IMR-90 (cell line): Measurements from ENCODE around the gene TRAF3IP1.

Experiments used
- BHLHE40 ChIP-seq: fragments of 150-350 bp; IDR thresholded peaks from 2 replicates; pipeline ENCODE4 v1.6.1; 2016; ENCODE audit warnings: mild to moderate bottlenecking, low read depth, low read length
- MAFK ChIP-seq: IDR thresholded peaks from 2 replicates; pipeline ENCODE4 v1.6.1; 2012; ENCODE audit warnings: low read depth, low read length, improper control_type of control experiment
- POLR2A ChIP-seq: IDR thresholded peaks from 2 replicates; pipeline ENCODE4 v1.6.1; 2012; ENCODE audit warnings: mild to moderate bottlenecking, low read depth, low read length
- RAD21 ChIP-seq: IDR thresholded peaks from 2 replicates; pipeline ENCODE4 v1.6.1; 2012; ENCODE audit warnings: low read length, improper control_type of control experiment
- RFX5 ChIP-seq: IDR thresholded peaks from 2 replicates; pipeline ENCODE4 v1.8.0; 2012; ENCODE audit warnings: low read depth, mild to moderate bottlenecking, low read length, moderate library complexity
- SMC3 ChIP-seq: fragments of 150-350 bp; IDR thresholded peaks from 2 replicates; pipeline ENCODE4 v1.6.1; 2016; ENCODE audit warnings: low read depth, mild to moderate bottlenecking, antibody characterized with exemption, low read length, moderate library complexity
- USF2 ChIP-seq: fragments of 150-350 bp; IDR thresholded peaks from 2 replicates; pipeline ENCODE4 v1.6.1; 2017; ENCODE audit warnings: mild to moderate bottlenecking, antibody characterized with exemption, low read length, low read depth
- TF ChIP-seq, protein P1 (sequence below): conservative IDR thresholded peaks from 2 replicates; pipeline ENCODE4 v1.5.1; 2012; ENCODE audit warnings: mild to moderate bottlenecking, low read depth, low read length, improper control_type of control experiment

GRCh38 chr2:238421695-238422035 is 101.3 kb downstream of the TRAF3IP1 start:
- TF ChIP-seq, protein P1, sequence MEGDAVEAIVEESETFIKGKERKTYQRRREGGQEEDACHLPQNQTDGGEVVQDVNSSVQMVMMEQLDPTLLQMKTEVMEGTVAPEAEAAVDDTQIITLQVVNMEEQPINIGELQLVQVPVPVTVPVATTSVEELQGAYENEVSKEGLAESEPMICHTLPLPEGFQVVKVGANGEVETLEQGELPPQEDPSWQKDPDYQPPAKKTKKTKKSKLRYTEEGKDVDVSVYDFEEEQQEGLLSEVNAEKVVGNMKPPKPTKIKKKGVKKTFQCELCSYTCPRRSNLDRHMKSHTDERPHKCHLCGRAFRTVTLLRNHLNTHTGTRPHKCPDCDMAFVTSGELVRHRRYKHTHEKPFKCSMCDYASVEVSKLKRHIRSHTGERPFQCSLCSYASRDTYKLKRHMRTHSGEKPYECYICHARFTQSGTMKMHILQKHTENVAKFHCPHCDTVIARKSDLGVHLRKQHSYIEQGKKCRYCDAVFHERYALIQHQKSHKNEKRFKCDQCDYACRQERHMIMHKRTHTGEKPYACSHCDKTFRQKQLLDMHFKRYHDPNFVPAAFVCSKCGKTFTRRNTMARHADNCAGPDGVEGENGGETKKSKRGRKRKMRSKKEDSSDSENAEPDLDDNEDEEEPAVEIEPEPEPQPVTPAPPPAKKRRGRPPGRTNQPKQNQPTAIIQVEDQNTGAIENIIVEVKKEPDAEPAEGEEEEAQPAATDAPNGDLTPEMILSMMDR: no peak
- TF ChIP-seq SMC3: no peak
- TF ChIP-seq POLR2A: no peak
- no peak for TF ChIP-seq RAD21
- no peak for TF ChIP-seq BHLHE40
- no peak for TF ChIP-seq MAFK
- TF ChIP-seq RFX5: no peak
- TF ChIP-seq USF2: no peak
